Vagina (tissue), 2 donors: ENCODE measurements around the gene ADAM22.

ENCODE experiments used
- CTCF ChIP-seq, 3 experiments: fragments of 450-650 bp in 2 of 3; fragments of 200-600 bp in 1 of 3; sonication (generic) in 1 of 3; IDR thresholded peaks; one replicate each; pipeline ENCODE4 v1.5.1; 2017 to 2019; ENCODE audit warnings: antibody characterized with exemption in 3 of 3, mild to moderate bottlenecking in 2 of 3, moderate library complexity in 2 of 3
- POLR2A ChIP-seq, 2 donors: fragments of 450-650 bp; IDR thresholded peaks; one replicate each; pipeline ENCODE4 v1.6.1; 2017; ENCODE audit warnings: antibody characterized with exemption in 2 of 2, mild to moderate bottlenecking in 2 of 2, moderate library complexity in 2 of 2

- TF ChIP-seq CTCF (IDR thresholded peaks at IDR 0.05) (no peak), POLR2A (IDR thresholded peaks at IDR 0.05) (no peak)
Measured at GRCh38 chr7:88037050-88037449, 103.0 kb downstream of the ADAM22 start.
